ENCODE data around the gene MRPS26. TPM values are rescaled to one million over a fixed set of nuclear protein-coding genes. Genes with fewer than 3 reads are reported as not detected.

The MRPS26 gene
- total and polyA plus RNA-seq, 2 of the 13 experiments (the other 11 are each of a cell fraction or from before 2014, with no cell fraction given) = 89.8 to 187 TPM

DNA sequence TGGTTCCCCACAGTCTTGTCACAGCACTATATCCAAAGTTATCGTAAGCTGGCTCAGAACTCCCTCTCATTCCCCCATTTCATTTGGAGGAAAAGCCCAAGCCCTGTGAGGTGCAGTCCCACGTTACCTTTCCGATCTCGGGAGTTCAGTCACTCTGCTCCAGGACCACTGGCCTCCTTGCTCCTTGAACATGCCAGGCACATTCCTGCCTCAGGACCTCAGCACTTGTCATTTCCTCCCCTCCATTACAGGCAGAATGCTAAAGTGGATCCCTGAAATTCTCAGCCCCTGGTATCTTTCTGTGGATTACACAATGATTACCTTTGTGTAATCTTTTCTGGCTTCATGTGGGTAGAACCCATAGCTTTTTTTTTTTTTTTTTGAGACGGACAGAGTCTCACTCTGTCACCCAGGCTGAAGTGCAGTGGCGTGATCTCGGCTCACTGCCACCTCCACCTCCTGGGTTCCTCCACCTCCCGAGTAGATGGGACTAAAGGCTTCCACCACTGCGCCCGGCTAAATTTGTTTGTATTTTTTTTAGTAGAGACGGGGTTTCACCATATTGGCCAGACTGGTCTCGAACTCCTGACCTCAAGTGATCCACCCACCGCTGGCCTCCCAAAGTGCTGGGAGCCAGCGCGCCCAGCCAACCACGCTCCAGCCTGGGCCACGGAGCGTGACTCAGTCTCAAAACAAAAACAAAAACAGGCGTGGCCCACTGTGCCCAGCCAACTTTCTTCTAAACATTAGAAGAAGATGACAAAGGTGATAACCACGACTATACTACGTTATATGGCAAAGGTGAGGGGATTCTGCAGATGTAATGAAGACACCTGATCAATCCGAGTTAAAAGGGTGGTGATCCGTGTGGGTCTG, 21.5 kb downstream of the MRPS26 start (continued):
- TF ChIP-seq, protein P1, sequence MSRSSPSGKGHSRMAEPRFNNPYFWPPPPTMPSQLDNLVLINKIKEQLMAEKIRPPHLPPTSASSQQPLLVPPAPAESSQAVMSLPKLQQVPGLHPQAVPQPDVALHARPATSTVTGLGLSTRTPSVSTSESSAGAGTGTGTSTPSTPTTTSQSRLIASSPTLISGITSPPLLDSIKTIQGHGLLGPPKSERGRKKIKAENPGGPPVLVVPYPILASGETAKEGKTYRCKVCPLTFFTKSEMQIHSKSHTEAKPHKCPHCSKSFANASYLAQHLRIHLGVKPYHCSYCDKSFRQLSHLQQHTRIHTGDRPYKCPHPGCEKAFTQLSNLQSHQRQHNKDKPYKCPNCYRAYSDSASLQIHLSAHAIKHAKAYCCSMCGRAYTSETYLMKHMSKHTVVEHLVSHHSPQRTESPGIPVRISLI (CRISPR knock-in tag; IDR thresholded peaks at IDR 0.05; ENCODE audit: borderline replicate concordance) = 0 out of 2 replicates have a peak, but pooled peaks have one; percentile 11
- TF ChIP-seq ZIK1 (CRISPR knock-in tag; IDR thresholded peaks at IDR 0.05; ENCODE audit: borderline replicate concordance, low read depth) (no peak), EEA1 (CRISPR knock-in tag; IDR thresholded peaks at IDR 0.05; ENCODE audit: borderline replicate concordance) (0 out of 2 replicates have a peak, but pooled peaks have one; percentile 36)
- TF ChIP-seq, protein P2, sequence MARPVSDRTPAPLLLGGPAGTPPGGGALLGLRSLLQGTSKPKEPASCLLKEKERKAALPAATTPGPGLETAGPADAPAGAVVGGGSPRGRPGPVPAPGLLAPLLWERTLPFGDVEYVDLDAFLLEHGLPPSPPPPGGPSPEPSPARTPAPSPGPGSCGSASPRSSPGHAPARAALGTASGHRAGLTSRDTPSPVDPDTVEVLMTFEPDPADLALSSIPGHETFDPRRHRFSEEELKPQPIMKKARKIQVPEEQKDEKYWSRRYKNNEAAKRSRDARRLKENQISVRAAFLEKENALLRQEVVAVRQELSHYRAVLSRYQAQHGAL (CRISPR knock-in tag; IDR thresholded peaks at IDR 0.05; ENCODE audit: not compliant biosample characterization) = no peak
- TF ChIP-seq, protein P3, sequence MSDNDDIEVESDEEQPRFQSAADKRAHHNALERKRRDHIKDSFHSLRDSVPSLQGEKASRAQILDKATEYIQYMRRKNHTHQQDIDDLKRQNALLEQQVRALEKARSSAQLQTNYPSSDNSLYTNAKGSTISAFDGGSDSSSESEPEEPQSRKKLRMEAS (IDR thresholded peaks at IDR 0.05) = 0 out of 2 replicates have a peak, but pooled peaks have one; percentile 35

GRCh38 chr20:3068075-3068474, 22.2 kb downstream of the MRPS26 start:
- peak overlapping the region; percentile 60 for H3K4me2 ChIP-seq (ENCODE audit: low read depth, low read length)
- H3K27ac ChIP-seq (ENCODE audit: extremely low read length, insufficient read depth, low read length) = no peak overlapping the region
- H4K20me1 ChIP-seq (ENCODE audit: insufficient read depth, low read length) = no peaks in the 10 kb centered on the region
- H2AFZ ChIP-seq (ENCODE audit: low read length) = no peak overlapping the region
- peaks cover 4 to 23% of the 10 kb centered on the region in 2 experiments; a peak in 4 of 5 replicates for H3K27me3 ChIP-seq (ENCODE audit: control insufficient read depth in 1 of 2, insufficient read depth in 2 of 2, low read length in 2 of 2)
- POLR2A ChIA-PET = no interaction called here
- BruUV-seq (replicated peaks) = no TSS peak
- in situ Hi-C loops (cut with HindIII; ENCODE audit: extremely low pct_ligation_motif_present, low pct_unique_long_range_greater_than_20kb) = no loop called here
- CTCF ChIA-PET (ENCODE audit: low intra/inter-chr PET ratio, low total read pairs) = no interaction called here
- no peak for TF ChIP-seq ZNF543 (CRISPR knock-in tag; IDR thresholded peaks at IDR 0.05)
- 0 out of 2 replicates have a peak, but pooled peaks have one; percentile 11 for TF ChIP-seq ZMYM4 (CRISPR knock-in tag; IDR thresholded peaks at IDR 0.05)
- TF ChIP-seq, protein P4, sequence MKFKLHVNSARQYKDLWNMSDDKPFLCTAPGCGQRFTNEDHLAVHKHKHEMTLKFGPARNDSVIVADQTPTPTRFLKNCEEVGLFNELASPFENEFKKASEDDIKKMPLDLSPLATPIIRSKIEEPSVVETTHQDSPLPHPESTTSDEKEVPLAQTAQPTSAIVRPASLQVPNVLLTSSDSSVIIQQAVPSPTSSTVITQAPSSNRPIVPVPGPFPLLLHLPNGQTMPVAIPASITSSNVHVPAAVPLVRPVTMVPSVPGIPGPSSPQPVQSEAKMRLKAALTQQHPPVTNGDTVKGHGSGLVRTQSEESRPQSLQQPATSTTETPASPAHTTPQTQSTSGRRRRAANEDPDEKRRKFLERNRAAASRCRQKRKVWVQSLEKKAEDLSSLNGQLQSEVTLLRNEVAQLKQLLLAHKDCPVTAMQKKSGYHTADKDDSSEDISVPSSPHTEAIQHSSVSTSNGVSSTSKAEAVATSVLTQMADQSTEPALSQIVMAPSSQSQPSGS (CRISPR knock-in tag; IDR thresholded peaks at IDR 0.05) = 0 out of 2 replicates have a peak, but pooled peaks have one; percentile 6
- no peaks in the 10 kb centered on the region for H3K9me3 ChIP-seq (ENCODE audit: low read length)
- FAIRE-seq (no peak), DNase-seq (ENCODE audit: low spot score) (no peak), ATAC-seq (no peak)
- intact Hi-C loops (cut with micrococcal nuclease; ENCODE audit: unreplicated experiment) = no loop called here
- no peaks in the 10 kb centered on the region for H3K36me3 ChIP-seq (replicated peaks in 1 of 2; ENCODE audit: control insufficient read depth in 1 of 2, insufficient read depth in 2 of 2, low read length in 2 of 2)
- peaks cover 74% of the 10 kb centered on the region for H3K4me1 ChIP-seq (ENCODE audit: insufficient read depth, low read length)
- H3K4me3 ChIP-seq (replicated peaks in 1 of 3; ENCODE audit: insufficient read depth in 1 of 3, low read depth in 2 of 3, low read length in 3 of 3) = 0 out of 6 replicates have a peak overlapping the region, but pooled peaks of 1 of the 3 experiments have one; percentile 12
- 8% methylated on average over 8 of the region's 8 CpGs for WGBS (ENCODE audit: low lambda C conversion rate)
- H3K79me2 ChIP-seq (ENCODE audit: insufficient read depth, low read length) = no peaks in the 10 kb centered on the region
- H3K9ac ChIP-seq (ENCODE audit: insufficient read depth, low read depth, low read length) = no peak overlapping the region
